ENCODE measurements around the gene STAC2.

The STAC2 gene

GRCh38 chr17:39231591-39232551 is 6.1 kb upstream of the STAC2 start:
- DNase-seq (ENCODE audit: low read depth): no peak

GRCh38 chr17:39231091-39231561 is 5.4 kb upstream of the STAC2 start:
- no peak for DNase-seq (ENCODE audit: low read depth)

- DNase-seq (ENCODE audit: low read depth): no peak
These were observed 4.6 kb upstream of the STAC2 start for GRCh38 chr17:39230361-39230760.

- DNase-seq (ENCODE audit: low read depth): no peak
These were observed 3.6 kb upstream of the STAC2 start for GRCh38 chr17:39229274-39229913.

- DNase-seq (ENCODE audit: low read depth): no peak
These were observed 1.7 kb upstream of the STAC2 start for GRCh38 chr17:39227364-39227919.

GRCh38 chr17:39225959-39226683 is 376 bp upstream of the STAC2 start:
- DNase-seq (ENCODE audit: low read depth): no peak

- no peak for DNase-seq (ENCODE audit: low read depth)
These were observed 902 bp downstream of the STAC2 start for GRCh38 chr17:39224778-39225307.

- no peak for DNase-seq (ENCODE audit: low read depth)
These were observed 1.6 kb downstream of the STAC2 start for GRCh38 chr17:39223907-39224777.

GRCh38 chr17:39222866-39223834 is 2.6 kb downstream of the STAC2 start:
- no peak for DNase-seq (ENCODE audit: low read depth)

GRCh38 chr17:39222151-39222550 is 3.6 kb downstream of the STAC2 start:
- DNase-seq (ENCODE audit: low read depth): no peak

- DNase-seq (ENCODE audit: low read depth): no peak
These were observed 4.2 kb downstream of the STAC2 start for GRCh38 chr17:39221572-39221971.

- DNase-seq (ENCODE audit: low read depth): no peak
These were observed 6.0 kb downstream of the STAC2 start for GRCh38 chr17:39219647-39220154.

- no peak for DNase-seq (ENCODE audit: low read depth)
These were observed 6.8 kb downstream of the STAC2 start for GRCh38 chr17:39218906-39219305.

GRCh38 chr17:39217734-39218369 is 7.9 kb downstream of the STAC2 start:
- no peak for DNase-seq (ENCODE audit: low read depth)

GRCh38 chr17:39213852-39214251 is 11.9 kb downstream of the STAC2 start:
- DNase-seq (ENCODE audit: low read depth): no peak

- DNase-seq (ENCODE audit: low read depth): no peak
These were observed 12.8 kb downstream of the STAC2 start for GRCh38 chr17:39212841-39213480.

- no peak for DNase-seq (ENCODE audit: low read depth)
These were observed 13.4 kb downstream of the STAC2 start for GRCh38 chr17:39212195-39212810.

- DNase-seq (ENCODE audit: low read depth): no peak
These were observed 15.7 kb downstream of the STAC2 start for GRCh38 chr17:39210093-39210434.

All from activated T-cell treated with anti-CD3 and anti-CD28 coated beads for 24 hours (primary cell).